Fibroblast of lung (primary cell): ENCODE results near the gene CD244.

Experiments used
- EZH2 ChIP-seq: IDR thresholded peaks from 2 replicates; pipeline ENCODE4 v1.5.1; 2012; ENCODE audit warnings: low read length, control low read depth, mild to moderate bottlenecking; ENCODE audit errors: missing control alignments
- TF ChIP-seq, protein P1 (sequence below), 2 donors: IDR thresholded peaks in 1 of 2; conservative IDR thresholded peaks in 1 of 2; 1 replicate in 1 of 2; 2 replicates in 1 of 2; pipeline ENCODE4 v1.5.1; 2011 to 2012; ENCODE audit warnings: low read length in 2 of 2, control low read depth in 1 of 2, inconsistent platforms in 1 of 2, low read depth in 1 of 2, mild to moderate bottlenecking in 1 of 2

DNA sequence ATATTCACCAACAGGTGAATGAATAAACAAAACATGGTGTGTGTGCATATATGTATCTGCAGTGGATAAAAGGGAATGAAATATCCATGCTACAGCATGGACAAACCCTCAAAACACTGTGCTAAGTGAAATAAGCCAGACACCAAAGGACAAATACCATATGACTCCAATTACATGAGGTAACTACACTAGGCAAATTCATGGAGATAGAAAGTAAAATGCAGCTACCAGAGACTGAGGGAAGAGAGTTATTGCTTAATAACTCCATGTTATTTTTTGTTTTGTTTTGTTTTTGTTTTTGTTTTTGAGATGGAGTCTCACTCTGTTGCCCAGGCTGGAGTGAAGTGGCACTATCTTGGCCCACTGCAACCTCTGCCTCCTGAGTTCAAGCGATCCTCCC lies 19.9 kb upstream of the CD244 start:
- TF ChIP-seq, protein P1, sequence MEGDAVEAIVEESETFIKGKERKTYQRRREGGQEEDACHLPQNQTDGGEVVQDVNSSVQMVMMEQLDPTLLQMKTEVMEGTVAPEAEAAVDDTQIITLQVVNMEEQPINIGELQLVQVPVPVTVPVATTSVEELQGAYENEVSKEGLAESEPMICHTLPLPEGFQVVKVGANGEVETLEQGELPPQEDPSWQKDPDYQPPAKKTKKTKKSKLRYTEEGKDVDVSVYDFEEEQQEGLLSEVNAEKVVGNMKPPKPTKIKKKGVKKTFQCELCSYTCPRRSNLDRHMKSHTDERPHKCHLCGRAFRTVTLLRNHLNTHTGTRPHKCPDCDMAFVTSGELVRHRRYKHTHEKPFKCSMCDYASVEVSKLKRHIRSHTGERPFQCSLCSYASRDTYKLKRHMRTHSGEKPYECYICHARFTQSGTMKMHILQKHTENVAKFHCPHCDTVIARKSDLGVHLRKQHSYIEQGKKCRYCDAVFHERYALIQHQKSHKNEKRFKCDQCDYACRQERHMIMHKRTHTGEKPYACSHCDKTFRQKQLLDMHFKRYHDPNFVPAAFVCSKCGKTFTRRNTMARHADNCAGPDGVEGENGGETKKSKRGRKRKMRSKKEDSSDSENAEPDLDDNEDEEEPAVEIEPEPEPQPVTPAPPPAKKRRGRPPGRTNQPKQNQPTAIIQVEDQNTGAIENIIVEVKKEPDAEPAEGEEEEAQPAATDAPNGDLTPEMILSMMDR (conservative IDR thresholded peaks at IDR 0.05 in 1 of 2, IDR thresholded peaks at IDR 0.05 in 1 of 2; ENCODE audit: low read depth in 1 of 2, low read length in 2 of 2), result no peak
- no peak for TF ChIP-seq EZH2
